Activated naive CD4-positive, alpha-beta T cell treated with anti-CD3 and anti-CD28 coated beads, Interleukin-2, amount 50 U/mL, for 16 hours (primary cell): ENCODE data around the gene KLF13.

ENCODE experiments used
- DNase-seq: peaks from one replicate; pipeline ENCODE4 v3.0.0-alpha.2; 2020

Gene KLF13

GRCh38 chr15:31333820-31334219, 7.2 kb downstream of the KLF13 start:
- no peak for DNase-seq

GRCh38 chr15:31335989-31336592, 9.5 kb downstream of the KLF13 start:
- no peak for DNase-seq

- no peak for DNase-seq
These were observed 10.1 kb downstream of the KLF13 start for GRCh38 chr15:31336593-31337295.

- DNase-seq: no peak
These were observed 10.9 kb downstream of the KLF13 start for GRCh38 chr15:31337352-31338031.

GRCh38 chr15:31338318-31338878, 11.8 kb downstream of the KLF13 start:
- DNase-seq: no peak

- DNase-seq: no peak
These were observed 12.4 kb downstream of the KLF13 start for GRCh38 chr15:31338879-31339557.

- no peak for DNase-seq
These were observed 12.9 kb downstream of the KLF13 start for GRCh38 chr15:31339558-31339895.

GRCh38 chr15:31340047-31340446, 13.4 kb downstream of the KLF13 start:
- DNase-seq: no peak

GRCh38 chr15:31340592-31340991, 14.0 kb downstream of the KLF13 start:
- no peak for DNase-seq

- DNase-seq: no peak
These were observed 14.4 kb downstream of the KLF13 start for GRCh38 chr15:31341071-31341470.

GRCh38 chr15:31341496-31342195, 15.0 kb downstream of the KLF13 start:
- DNase-seq: no peak

GRCh38 chr15:31342381-31342780, 15.7 kb downstream of the KLF13 start:
- DNase-seq: no peak

- DNase-seq: no peak
These were observed 16.4 kb downstream of the KLF13 start for GRCh38 chr15:31342781-31343626.

GRCh38 chr15:31343831-31344230, 17.2 kb downstream of the KLF13 start:
- no peak for DNase-seq

- DNase-seq: no peak
These were observed 17.6 kb downstream of the KLF13 start for GRCh38 chr15:31344266-31344665.

- peak; percentile 52 for DNase-seq
These were observed 18.4 kb downstream of the KLF13 start for GRCh38 chr15:31344823-31345605.

- DNase-seq: no peak
These were observed 19.2 kb downstream of the KLF13 start for GRCh38 chr15:31345606-31346366.

GRCh38 chr15:31346367-31347066, 19.9 kb downstream of the KLF13 start:
- peak; percentile 49 for DNase-seq
